OCI-M1 (cell line): Measurements from ENCODE around the gene IGHMBP2.
"Not testable (repeated sequence)": the region's sequence is repeated elsewhere in the genome, so short reads cannot be mapped to it uniquely, and the experiment has no call there.

Experiments
- DNase-seq: peaks from one replicate; lab custom pipeline; 2025; lab: John Stamatoyannopoulos, UW

The IGHMBP2 gene

DNA sequence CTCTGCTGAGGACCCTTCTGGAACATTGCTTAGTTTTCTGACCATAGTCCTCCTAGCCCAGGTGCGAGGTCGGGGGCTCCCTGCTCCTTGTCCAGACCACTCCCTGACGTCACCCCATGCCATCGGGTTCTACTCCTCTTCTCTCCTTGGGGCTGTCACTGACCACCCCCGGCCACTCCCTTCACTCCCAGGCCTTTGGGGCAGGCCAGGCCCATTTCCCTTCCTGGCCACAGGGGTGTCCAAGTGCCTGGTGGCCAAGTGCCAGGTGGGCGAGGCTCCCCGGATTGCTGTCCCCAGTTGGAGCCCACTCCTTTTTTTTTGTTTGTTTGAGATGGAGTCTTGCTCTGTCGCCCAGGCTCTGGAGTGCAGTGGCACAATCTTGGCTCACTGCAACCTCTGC is 57.6 kb downstream of the IGHMBP2 start:
- no peak for DNase-seq

DNA sequence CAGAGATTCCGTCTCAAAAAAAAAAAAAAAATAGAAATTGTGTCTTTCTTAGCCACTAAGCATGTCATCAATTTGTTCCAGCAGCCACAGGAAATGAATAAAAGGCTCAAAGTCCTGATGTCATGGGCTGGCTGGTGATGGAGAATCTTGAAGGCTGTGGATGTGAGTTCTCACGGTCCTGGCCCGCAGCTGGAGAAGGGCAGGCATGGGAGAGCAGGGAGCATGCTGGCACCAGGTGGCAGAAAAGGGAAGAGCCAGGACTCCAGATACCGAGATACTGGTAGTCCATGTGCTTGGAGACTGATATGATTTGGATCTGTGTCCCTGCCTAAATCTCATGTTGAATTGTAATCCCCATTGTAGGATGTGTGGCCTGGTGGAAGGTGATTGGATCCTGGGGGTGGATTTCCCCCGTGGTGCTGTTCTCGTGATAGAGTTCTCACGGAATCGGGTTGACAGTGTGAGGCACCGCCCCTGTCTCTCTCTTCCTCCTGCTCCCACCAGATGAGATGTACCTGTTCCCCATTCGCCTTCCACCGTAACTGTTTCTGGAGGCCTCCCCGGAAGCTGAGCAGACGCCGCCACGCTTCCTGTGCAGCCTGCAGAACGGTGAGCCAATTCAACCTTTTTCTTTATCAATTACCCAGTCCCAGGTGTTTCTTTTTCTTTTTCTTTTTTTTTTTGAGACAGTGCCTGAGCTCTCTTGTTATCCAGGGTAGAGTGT is 59.0 kb downstream of the IGHMBP2 start:
- DNase-seq = peak; percentile 57

DNA sequence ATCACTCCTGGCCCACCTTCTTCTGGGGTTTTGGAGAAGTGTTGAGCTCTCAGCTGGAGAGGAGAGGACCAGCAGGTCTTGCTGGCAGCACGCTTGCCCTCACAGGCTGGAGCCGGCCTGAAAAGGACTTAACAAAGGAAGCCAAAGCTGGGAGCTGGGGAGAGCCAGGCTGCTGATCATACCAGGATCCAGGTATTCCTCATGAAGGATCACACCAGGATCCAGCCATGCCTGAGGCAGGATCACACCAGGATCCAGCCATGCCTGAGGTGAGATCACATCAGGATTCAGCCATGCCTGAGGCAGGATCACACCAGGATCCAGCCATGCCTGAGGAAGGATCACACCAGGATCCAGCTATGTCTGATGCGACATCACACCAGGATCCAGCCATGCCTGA is 60.1 kb downstream of the IGHMBP2 start:
- DNase-seq = no peak

DNA sequence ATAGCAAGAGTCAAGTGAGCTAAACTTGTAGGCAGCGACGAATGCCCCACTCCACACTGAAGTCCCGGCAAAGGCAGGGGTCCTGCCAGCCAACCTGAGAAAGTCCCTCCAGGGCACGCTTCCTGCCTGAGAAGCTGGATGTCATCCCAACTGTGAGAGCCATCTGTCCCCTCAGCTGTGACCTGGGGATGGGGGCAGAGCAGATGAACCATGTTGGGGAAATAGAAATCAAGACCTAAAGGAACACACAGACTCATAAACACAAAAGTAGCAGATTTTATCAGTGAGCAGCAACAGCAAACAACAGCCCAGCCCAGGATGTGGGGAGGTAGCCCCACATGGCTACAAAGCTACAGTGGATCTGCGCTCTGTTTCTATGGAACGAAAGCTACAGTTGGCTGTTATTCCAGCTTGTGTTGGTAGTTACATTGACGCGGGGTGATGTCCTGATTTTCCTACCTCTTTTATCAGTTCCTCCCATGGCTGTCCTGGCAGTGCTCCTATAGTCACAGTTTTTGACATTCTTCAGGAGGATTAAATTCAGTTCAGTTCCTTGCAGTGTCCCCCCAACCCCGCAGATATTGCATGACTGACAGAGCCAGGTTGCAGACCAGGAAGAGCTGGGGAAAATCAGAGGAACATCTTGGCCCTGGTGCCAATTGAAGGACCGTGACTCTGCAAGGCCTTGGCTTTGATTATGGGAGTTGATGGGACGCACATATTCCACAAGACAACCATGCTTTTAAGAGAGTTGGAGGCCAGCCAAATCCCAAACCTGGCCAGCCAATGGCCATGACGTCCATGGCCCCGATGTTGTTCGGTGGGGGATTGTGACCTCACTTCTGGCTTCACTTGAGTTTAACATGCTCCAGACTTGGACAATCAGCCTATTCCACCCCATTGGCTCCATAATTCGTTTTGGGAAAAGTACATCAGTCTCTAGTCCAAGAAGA is 62.5 kb downstream of the IGHMBP2 start:
- DNase-seq = no peak

DNA sequence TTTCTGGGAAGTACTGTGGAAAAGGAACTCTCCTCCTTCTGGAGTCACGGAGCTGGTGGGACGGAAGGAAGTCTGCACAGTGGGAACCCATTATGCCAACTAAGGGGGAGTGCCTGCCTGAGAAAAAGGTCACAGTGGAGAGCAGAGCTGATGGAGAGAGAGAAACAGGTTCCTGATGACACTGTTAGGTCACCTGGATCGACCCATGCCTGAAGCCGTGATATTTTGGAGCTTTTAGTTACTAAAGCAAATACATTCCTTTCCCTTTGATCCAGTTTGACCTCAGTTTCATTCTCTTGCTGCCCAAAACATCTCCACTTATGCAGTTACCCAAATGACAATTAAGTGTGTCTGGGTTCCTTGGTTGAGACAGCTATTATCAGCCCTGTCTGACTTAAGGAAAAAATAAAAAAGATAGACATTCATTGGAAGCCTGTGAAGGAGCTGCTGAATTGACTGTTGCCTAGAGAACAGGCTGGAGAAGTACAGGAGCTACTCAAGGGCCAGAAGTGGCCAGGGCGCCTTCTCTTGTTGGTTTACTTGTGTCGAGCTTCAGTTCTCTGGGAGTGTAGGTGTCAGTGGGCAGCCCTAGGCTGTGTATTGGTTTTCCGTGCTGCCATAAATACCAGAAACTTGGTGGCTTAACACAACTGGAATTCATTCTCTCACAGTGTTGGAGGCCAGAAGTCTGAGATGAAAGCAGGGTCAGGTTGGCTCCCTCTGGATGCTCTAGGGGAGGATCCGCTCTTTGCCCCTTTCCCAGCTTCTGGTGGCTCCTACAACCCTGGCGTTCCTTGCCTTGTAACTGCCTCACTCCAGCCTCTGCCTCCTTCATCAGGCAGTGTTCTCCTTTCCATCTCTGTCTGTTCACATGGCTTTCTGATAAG is 63.4 kb downstream of the IGHMBP2 start:
- no peak for DNase-seq

DNA sequence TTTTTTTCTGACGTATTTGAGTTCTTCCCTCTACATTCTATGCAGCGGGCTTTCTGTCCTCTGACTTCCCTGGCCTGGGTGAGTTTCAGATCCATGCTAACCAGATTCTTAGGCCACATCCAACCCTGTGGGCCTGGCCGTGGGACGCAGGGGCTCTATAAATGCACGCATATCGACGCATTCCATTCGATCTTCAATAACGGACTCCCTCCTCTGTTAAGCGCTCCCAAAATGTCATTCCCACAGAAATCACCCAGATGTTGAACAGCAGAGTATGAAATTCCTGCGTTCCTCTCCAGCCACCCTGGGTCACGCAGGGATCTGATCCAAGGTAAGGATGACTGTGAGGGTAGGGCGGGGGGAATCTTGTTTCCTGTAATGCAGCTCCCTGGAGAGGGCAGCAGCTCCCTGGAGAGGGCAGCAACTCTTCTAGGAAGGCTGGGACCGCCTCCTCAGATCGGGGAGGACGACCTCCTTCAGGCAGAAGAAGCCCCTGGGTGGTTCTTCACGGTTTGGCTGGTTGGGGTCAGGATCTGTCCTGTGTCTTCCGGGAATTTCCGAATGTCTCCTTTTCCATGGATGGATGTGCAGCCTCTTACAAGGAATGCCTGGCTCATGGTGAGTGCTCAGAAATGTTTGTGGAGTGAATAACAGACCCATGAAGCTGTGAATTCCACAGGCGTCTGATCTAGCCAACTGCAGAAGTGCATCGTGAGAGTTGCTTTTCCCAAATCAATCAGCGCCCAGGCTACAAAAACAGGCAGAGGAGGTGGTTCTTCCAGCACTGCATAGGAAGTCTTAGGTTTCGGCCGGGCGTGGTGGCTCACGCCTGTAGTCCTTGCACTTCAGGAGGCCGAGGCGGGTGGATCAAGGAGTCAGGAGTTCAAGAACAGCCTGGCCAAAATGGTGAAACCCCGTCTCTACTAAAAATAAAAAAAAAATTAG is 64.9 kb downstream of the IGHMBP2 start:
- no peak for DNase-seq

DNA sequence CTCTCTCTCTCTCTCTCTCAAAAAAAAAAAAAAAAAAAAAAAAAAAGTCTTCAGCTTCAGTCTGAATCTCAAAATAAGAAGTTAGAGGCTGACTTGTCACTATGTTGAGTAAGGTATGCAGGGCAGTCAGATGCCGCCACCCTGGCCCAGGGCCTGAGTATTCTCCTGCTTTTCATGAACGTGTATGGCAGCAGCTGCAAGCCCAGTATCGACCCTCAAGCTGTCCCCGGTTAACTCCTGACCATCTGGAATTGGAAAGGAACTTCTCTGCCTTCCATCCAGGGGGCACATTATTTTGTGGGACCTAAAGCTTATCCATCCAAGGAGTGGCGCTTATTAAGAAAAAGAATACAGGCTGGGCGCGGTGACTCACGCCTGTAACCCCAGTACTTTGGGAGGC is 65.7 kb downstream of the IGHMBP2 start:
- no peak for DNase-seq

DNA sequence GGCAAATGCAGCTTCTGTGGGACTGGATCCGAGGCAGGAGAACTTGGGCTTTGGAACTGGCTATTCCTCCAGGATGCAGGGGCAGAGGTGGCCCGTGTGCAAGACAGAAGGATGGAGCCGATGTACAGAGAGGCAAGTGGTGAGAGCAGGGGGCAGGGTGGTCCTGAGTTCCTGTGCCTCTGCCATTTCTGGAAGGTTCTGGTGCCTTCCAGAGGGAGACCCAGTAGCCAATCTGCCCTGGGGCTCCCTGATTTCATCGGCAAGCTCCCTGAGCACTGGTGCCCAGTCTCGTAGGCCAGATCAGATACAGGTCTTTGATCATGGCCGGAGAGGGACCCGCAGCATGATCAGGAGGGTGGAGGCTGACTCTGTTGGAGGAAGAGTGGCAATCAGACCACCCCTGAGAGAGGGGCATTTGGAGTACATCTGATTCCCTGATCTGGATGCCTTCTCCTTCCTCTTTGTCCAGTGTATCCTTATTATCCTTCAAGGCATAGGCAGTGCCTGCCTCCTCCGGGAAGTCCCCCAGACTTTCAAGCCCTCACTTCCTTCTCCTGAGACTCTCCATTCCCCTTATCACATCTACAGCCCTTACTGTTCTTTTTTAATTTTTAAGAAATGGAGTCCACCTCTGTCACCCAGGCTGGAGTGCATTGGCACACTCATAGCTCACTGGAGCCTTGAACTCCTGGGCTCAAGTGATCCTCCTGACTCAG is 67.4 kb downstream of the IGHMBP2 start:
- no peak for DNase-seq

DNA sequence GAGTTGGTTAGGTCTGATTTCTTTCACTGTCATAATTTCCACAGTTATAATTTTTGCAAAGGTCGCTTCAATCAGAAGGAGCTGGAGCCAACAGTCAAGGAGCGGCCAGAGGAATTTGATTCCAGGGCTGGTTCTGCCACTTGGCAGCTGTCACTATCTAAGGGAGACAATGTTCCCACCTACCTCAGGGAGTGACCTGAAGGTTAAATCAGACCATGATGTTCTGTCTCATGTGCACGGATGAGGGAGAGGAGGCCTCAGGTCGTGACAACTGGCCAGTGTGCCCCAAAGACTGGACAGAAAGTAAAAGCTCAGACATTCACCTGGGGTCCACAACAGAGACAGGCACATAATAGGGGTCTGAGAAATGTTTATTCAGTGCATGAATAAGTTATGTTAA is 69.5 kb downstream of the IGHMBP2 start:
- DNase-seq = no peak

DNA sequence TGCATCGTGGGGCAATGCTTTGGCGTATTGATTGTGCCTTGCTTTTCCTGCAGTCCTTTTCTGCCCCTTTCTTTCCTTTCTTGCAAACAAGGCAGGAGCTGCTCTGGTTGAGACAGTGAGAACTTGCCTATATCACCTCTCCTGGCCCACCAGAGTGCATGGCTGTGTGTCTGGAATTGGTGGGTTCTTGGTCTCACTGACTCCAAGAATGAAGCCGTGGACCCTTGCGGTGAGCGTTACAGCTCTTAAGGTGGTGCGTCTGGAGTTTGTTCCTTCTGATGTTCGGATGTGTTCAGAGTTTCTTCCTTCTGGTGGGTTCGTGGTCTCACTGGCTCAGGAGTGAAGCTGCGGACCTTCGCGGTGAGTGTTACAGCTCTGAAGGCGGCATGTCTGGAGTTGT is 70.0 kb downstream of the IGHMBP2 start:
- not testable (repeated sequence) for DNase-seq

DNA sequence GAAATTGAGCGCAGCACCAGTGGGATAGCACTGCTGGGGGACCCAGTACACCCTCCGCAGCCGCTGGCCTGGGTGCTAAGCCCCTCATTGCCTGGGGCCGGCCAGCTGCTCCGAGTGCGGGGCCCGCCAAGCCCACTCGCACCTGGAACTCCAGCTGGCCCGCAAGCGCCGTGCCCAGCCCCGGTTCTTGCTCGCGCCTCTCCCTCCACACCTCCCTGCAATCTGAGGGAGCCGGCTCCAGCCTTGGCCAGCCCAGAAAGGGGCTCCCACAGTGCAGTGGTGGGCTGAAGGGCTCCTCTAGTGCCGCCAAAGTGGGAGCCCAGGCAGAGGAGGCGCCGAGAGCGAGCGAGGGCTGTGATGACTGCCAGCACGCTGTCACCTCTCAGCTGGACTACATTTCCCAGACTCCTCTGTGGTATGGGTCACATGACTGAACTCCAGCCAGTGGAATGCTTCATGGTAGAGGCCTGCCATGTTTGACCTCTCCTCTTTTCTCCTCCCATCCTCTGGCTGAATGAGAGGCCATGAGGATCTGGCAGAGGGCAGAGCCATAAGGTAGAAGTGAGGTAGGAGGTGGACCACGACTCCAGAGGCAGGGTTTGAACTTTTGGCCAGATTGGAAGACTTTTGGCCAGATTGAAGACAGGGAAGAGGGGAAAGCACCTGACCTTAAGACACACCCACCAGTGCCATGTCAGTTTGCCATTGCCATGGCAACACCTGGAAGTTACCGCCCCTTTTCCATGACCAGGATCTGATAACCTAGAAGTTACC is 70.9 kb downstream of the IGHMBP2 start:
- DNase-seq = peak; percentile 93

DNA sequence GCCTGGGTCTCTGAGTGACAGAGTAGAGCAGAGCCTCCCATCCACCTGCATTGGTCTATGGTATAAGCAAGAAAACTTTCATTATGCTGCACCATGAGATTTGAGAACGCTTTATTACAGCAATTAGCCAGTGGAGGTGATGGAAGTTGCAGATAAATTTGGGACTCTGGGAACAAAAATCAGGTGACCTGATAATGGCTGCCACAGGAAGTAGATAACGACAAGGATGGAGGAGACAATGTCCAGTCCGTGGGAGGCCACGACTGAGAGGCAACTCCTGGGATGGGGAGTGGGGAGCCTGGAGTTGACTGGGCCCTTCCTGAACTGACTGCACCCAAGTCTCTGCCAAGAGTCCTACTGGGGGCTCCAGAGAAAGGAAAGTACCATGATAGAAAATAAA is 72.4 kb downstream of the IGHMBP2 start:
- DNase-seq = no peak

DNA sequence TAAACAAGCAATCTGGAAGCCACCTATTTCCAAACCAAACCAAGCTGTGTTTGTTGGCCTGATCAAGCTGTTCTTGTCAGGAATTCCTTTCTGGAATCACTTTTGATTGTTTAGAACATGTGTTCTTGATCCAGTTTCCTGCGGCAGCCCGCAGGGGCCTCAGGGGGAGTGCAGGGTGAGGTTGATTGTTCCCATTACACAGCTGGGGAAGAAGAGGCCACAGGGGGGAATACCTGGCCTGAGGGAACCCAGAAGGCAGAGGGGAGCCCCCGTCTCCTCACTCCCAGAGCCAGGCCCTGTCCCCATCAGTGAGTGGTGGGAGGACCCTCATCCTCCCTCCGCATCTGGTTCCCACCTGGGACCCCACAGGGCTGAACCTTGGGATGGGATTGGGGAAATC is 72.9 kb downstream of the IGHMBP2 start:
- DNase-seq = no peak

DNA sequence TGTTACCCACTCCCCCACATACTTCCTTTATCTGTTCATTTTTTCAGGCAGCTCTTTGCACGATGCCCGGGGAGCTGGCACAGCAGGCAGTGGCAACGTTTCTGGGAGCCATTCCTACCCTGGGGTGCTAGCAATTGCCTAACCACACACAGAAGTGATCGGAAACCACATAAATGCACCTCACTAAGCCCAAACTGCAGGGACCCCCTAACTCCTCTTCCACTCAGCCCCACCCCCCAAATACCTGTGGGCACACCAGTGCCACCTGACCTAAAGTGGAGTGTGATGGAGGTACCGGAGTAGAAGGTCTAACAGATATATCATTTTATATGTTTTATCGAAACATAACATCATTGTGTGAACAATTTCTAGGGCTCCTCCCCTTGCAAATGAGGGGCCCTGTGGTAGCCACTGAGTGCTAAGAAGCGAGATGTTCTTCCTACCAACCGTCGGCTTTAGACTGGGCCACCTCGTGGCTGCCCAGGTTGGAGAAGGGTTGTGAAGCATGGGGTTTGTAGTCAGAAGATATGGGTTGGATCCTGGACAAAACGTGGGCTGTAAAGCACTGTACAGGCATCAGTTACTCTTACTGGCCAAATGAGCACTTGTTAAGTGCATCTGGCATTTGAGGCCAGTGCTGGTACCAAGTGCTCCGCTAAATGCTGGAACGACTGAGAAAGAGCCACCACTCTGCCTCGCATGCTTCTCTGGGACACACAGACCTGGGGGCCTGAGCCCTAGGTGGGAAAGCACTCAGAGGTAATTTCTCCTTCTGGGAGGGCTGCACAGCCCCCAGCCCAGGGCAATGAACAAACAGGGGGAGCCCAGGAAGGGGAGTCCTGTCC is 74.3 kb downstream of the IGHMBP2 start:
- DNase-seq = no peak

DNA sequence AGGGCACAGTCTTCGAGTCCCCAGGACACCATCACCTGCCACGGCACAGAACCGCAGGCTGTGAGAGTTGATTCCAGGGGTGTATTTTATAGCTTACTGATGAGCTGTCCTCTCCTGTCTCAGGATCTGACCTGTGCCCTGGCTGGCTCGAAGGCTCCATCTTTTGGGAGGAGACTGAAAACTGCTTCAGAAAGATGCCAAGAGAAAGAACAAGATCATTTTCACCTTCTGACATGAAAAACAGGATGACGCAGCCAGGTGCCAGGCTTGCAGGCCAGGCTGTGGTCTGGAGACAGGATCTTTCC is 74.9 kb downstream of the IGHMBP2 start:
- no peak for DNase-seq

DNA sequence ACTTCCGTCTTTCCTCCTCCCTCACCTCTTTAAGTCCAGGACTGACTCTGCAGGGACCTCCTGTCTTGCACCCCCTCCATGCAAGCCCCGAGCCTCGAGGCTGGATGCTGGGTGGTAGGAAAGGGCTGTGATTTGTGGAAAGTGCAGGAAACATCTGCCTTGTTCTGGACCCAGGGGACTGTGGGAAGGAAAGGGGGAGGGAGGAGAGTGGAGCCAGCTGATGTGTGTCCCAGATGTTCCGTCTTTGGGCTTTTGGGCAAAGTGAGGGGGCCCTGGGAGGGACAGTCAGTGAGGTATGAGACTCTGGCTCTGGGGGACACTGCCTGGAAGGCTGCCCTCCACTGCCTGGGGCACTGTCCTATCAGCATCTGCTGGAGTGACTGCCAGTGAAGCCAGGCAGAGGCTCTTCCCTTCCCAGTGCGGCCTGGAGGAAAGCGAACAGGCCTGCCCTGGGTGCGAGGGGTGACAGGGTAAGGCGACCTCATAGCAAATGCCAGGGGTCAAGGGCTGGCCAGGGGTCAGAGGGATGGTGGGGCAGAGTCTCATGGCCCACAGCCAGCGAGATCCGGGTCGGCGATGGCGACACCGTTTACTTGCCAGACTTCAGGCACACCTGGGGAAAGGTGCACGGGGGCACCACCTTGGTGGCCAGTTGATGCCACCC is 75.4 kb downstream of the IGHMBP2 start:
- no peak for DNase-seq

DNA sequence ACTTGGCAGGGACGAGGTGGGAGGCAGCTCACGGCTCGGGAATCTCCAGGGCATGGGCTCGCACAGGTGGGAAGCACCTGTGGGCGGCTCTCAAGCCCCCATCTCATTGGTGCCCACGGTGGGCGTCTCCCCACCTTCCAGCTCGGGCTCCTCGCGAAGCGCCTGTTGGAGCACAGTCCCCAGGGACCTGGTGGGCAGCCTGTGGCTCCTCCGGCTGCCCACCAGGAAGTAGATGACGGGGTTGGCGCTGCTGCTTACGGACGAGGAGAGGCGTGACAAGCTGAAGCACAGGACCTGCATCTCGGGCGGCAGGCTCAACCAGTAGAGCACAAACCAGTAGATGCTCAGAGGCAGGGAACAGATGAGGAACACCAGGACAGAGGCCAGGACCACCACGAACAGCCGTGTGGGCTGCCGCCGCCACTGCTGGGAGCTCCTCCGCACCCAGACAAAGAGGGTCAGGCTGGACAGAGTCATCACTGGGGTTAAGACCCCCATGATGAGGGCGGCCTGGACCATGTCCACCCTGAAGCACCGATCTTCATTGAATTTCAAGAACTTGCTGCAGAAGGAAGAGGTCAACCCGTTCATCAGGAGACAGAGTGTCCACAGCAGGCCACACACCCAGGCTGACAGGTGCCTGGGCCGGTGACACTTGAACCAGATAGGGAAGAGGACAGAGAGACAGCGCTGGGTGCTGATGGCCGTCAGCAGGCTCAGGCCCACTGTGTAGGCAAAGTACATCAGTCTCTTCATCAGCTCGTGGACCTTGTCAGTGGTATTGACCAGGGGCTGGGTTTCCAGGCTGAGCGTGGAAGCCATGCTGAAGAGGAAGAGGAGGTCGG is 76.5 kb downstream of the IGHMBP2 start:
- no peak for DNase-seq

DNA sequence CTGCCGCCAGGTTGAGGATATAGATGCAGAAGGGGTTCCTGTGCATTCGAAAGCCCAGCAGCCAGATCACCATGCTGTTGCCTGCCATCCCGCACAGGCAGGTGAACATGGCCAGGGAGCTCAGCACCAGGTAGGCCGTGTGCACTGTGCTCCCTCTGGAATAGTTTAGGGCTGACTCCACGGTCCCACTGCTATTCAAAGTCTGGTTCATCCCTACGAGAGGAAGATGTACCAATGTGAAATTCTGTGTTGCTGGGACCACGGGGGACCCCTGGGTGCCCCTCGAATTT is 77.0 kb downstream of the IGHMBP2 start, which contains the start of gene MRGPRD:
Gene MRGPRD, minus strand, starts transcription at position 211 of the 290 bp plus-strand sequence. Its CDS starts 0 bp downstream, at position 211.
- DNase-seq = no peak
